Measurements from ENCODE around the gene ZFHX3.

Gene ZFHX3

DNA sequence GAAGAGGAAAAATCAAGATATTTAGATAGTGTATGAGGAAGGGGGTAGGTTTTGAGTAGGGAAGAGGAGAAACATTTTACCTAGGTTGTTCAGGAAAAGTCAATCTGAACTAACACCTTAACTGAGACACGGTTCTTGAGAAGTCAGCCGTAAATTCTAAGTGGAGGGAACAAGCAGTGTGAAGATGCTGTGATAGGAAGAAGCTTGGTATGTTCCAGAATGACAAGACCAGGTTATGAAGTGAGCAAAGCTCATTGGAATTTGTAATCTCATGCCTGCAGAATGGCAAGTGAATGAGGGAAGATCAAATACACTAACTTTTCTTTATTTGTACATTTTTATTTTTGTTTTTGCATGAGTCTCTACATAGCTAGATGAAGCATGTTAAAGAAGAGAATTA lies 307.6 kb downstream of the ZFHX3 start:
- no peak for DNase-seq (ENCODE audit: low read depth)

DNA sequence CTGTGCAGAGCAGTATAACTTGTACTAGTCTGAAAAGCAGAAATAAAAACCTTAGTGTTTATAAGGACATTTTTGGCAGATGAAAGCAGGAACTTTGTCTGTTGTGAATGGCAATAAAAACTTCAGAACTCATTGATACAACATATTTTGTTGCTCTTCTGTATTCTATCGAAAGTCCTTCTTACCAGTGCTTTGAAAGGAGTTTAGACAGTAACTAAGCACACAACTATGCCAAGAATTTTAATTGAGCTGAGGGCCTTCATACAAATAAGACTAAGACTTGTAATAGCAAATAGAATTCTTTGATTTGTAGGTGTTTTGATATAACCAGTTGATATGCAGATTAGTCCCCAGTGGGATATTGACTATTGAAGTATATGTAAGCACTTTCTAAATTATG lies 308.4 kb downstream of the ZFHX3 start:
- DNase-seq (ENCODE audit: low read depth), result no peak

DNA sequence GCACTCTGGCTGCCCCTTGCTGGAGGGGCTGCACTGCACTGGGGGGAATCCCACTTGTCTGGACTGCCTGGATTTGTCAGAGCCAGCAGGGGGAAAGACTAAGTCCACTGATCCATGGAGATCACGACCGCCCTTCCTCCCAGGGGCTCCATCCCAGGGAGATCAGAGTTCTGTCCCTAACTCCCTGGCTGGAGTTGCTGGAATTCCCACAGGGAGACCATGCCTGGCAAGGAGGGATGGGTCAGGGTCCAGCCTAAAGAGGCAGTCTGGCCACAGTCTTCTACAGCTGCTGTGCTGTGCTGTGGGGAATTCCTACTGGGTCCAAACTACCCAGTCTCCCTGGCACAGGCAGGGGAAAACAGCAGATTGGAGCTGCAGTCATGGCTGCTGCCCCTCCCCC lies 311.9 kb downstream of the ZFHX3 start:
- no peak for DNase-seq (ENCODE audit: low read depth)
